Kidney glomerular epithelial cell (primary cell): ENCODE measurements around the gene ARHGEF7.

Source experiments
- DNase-seq: peaks from one replicate; lab custom pipeline; 2025; lab: John Stamatoyannopoulos, UW

ARHGEF7 gene

DNA sequence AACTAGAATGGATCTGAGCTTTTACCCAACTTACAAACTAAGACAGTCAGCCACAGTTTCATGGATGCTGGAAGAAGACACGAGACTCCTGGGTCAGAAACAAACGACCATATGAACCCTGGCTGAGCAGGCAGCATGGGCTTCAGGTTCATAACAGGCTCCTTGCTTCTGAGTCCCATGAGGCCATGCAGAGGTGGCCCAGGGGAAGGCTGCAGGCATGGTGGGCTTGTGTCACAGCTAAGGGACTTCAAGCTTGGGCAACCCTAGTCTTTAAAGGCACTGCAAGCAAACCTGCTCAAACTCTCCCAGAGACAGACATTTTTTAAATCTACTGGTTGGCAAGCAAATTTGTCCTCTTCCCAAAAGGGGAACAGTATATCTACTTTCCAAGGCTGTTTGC is 5.1 kb upstream of the ARHGEF7 start:
- no peak for DNase-seq

DNA sequence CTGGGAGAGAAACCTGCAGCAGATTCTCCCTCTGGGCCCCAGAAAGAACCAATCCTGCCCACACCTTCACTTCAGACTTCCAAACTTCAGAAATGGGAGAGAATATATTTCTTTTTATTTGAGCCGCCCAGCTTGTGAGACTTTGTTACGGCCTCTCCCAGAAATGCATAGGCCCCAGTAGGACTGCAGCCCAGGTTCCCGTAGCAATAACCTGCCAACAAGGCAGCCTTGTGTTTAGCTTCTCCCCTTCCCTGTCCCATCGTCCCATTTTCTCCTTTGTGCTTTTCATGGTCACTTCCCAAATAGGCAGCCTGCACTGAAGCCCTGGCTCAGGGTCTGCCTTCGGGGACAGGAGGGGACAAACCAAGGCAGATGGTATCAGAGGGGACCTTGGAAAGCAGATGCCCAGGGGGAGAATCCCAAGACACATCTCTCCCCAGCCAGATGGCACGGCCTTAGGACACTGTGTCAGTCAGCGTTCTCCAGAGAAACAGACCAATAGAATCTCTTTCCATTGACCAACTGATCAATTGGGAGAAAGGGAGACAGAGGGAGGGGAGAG is 3.7 kb upstream of the ARHGEF7 start:
- DNase-seq: no peak

DNA sequence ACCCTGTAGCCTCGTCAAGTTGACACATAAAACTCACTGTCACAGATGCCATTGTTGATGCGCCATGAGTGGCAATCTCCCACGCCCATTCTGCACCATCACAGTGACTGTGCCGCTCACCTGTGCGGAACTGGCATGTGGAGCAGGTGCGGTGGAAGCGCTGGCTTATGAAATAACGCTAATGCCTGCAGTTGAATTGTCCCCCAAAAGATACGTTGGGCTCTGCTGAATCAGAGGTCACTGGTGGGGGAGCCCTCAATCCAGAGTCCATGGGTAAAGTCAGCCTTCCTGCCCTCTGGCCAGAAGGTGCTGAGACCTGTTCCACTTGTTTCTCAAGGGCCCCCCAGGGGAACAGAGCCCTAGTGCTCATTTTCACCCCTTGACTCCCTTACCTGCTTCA is 2.9 kb upstream of the ARHGEF7 start:
- no peak for DNase-seq

DNA sequence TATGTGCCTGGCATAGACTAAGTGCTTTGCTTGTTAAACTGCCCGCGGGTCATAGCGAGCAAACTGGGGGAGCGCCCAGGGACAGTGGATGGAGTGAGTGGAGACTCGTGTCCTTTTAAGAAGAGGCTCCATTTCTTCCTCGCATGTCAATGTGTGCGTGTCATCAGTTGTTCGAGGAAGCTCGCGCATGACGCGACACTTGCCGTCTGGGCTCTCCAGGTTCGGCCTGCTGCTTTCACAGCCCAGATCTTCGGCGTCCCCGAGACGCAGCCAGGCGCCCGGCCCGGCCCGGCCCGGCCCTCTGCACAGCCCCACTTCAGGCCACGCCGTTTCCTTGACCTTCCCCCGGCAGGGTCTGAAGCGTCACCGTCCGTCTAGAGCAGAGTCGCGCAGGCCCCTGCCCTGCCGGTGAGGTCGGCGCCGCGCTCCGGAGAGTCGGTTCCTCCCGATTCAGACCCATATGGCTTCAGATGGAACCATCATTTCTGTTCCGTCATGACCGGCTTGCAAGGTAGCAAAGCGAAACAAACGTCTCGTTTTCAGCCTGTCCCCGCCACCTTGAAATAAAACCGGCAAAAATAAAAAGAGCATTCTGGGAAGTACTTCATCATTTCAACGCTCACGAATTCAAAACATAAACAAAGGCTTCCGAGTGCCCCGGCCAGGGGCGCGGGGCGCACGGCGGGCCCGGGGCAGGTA is 599 bp upstream of the ARHGEF7 start:
- DNase-seq: no peak

DNA sequence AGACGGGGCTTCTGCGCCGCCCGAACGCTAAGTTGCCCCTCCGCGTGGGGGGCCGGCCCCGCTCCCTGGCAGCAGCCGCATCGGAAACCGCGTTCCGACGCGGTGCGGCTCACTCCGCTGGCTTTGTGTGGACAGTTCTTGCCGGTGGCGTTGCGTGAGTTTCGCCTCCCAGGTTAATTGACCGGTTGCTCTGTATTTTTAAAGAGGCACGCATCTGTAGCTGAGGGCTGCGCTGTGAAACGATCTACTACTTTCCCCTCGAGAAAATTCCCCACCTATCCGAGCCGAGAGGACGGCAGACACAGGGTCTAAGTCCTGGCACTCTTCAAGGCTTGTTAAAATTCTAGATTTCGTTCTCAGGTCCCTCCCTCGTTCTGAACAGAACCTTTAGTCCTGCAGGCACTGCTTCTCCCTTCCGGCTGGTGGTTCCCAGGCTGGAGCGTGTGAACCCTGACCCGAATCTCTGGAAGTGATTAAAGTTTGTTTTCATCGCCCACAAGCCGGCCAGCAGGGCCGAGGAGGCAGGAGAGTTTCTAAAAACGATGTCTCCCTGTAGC is 933 bp downstream of the ARHGEF7 start:
- no peak for DNase-seq

DNA sequence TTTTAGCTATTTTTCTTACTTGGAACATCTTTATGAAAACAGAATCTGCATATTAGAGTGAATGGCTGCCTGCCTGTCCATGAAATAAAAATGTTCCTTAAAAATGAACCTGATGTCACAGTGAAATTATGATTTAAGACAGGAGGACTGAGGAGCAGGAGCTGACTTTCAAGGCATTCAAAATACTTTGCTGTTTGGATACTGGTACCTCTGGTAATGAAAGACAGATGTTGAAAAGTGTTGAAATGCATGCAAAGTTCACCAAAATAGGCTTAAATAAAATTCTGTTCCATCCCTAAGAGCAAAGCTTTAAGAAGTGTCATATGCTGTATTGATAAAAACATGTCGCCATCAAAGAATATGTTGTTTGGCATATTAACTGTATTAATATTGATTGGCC is 1.7 kb downstream of the ARHGEF7 start:
- DNase-seq: no peak

DNA sequence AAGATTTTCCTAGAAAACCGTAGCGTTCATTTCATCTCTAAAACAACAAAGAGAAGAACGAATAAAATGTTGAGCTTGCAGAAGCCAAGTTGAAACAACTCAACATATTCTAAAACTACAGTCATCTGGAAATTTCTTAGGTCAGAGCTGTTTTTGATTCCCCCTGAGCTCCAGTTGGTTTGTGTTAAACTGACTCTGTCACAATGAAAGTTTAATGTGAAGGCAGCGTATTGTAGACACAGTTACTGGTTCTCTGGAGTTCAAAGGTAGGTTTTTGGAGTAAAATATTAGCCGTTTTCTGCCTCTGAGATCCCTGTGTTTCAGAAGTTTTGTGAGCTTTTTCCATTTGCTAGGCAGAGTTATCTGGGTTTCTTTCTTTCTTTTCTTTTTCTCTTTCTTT is 2.2 kb downstream of the ARHGEF7 start:
- DNase-seq: no peak

DNA sequence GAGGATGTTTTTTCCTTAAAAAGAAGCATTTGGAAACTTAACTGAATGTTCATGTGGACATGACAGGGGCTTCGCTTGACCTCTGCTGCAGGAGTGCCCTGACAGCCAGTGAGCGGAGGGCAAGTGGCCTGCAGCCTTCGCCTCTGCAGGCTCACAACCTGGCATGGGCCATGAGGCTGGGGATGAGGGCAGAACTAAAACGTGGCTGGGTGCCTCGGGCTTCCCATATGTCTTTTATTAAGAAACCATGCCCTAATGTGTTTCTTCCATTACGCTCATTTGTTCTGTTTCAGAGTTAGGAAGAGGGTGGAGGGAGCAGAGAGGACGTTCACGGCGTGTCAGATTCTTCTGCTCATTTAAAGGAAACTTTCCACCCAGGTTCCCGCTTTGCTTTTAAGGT is 2.9 kb downstream of the ARHGEF7 start:
- no peak for DNase-seq

DNA sequence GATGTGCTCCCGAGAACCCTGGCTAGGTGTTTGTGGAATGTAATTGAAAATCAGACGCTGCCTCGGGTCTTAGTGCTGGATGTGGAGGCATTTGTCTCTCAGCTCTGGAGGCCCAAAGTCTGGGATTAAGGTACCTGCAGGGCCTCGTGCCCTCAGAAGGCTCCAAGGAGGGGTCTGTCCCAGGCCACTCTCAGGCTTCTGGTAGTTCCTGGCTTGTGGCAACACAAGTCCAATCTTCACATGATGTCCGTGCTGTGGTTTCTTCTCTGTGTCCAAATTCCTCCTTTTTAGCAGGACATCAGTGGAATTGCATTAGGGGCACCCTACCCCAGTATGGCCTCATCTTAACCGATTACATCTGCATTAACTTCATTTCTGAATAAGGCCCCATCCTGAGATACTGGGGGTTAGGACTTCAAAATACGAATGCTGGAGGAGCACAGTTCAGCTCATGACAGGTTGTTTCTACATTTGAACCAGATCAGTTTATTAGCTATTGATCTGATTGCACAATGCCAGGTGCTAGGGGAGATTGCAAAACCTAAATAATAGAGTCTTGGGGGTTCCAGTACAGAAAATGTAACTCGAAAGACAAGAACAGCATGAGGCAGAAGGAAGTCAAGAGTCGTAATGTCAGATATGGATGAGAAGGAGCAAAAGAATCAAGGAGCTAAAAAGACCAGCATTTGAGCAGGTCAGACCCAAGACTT is 3.9 kb downstream of the ARHGEF7 start:
- DNase-seq: no peak

DNA sequence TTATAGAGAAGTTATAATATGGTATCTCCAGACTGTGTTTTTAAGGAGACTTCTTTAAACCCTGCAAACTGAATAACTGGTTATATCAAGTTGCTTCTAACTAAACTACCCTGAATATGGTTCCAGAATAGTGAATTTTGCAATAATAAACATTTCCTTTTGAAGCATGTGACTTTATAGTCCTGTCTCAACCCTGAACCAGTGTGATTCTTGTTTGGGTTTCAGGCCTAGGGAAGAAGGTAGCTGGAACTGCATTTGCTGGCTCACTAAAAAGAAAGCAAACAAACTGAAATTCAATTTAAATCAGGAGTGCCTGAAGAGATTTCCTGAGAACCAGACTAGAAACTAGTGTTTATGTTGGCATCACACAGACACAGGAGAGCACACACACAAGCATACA is 4.9 kb downstream of the ARHGEF7 start:
- no peak for DNase-seq

DNA sequence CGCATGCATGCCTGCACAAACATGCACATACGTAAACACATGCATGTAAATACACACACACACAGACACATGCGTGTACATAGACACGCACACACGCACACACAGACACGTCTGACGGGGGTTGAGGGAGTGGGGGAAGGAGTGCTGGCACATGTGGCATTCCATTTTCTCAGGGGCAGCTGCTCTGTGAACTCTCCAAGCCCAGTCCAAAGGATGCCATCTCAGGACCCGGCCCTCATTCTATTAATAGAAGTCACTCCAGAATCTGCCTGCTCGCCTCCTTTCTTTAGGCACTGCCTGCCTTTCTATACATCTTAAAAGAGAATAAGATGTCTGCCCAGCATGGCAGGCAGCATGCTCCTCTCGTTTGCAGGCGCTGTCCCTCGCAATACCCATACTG is 5.3 kb downstream of the ARHGEF7 start:
- DNase-seq: no peak

DNA sequence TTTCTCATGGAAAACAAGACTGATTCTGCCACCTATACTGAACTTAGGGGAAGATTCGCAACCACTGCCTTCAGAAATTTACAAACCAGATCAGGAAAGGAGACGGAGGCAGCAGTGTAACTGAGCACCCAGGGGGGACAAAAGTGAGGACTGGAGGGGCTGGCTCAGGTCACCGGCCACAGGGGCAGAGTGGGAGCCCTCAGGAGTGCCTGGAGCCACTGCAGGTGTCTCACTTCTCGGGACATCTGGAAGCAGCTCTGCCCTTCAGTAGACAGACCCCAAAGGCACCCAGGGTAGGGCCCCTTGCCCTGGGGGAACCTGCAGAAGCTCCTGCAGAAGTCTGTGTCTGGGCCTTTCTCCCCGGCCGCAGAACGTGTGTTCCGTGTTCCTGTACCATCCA is 5.8 kb downstream of the ARHGEF7 start:
- no peak for DNase-seq

DNA sequence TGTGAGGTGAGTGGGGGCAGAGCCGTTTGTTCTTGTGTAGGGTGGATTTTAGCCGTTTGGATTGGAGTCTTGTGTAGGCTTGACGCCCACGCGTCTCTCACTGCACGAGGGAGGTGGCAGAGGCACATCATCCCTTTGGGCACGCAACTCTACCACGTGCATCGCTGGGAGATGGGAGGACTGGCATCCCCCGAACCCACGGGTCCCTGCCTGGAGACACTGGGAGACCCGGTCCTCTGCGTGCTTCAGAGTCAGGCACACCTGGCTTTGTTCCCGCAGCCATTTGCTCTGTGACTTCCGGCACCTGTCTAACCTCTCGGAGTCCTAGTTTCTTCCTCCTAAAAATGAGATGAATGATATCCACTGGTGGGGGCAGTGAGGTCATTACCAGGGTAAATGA is 6.4 kb downstream of the ARHGEF7 start:
- no peak for DNase-seq

DNA sequence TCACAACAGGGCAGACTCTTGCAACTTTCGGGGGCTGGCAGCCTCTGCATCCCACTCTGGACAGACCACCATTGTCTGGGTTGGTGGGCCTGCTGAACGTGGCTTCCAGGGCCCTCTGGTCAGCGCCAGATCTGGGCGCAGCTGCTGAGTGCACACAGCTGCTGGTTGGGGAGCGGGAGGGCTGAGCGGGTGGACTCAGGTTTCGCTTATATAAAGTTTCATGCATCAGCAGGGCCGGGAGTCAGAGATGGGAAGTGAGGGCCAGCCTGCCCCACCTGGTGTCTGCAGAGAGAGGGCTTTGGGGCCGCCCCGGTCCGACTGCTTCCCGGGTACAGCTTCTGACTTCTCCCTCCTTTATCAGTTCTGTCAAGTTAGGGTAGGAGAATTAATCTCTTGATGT is 6.9 kb downstream of the ARHGEF7 start:
- DNase-seq: no peak

DNA sequence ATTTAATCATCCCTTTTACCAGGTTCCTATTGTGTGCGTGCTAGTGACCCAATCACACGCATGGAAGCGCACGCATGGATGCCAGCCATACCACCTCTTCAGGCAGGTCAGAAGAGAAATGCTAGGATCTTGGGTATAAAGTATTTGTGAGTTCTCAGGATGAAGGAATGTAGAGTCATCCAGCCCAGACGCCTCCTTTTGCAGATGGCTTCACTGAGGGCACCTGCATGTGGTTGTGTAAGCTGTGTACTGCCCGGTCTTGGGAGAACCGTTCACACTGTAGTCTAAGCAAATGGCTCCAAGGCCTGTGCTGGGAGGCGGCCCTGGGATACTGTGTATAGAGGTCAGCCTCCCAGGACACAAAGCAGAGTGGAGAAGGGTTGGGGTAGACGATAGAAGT is 7.5 kb downstream of the ARHGEF7 start:
- DNase-seq: no peak

DNA sequence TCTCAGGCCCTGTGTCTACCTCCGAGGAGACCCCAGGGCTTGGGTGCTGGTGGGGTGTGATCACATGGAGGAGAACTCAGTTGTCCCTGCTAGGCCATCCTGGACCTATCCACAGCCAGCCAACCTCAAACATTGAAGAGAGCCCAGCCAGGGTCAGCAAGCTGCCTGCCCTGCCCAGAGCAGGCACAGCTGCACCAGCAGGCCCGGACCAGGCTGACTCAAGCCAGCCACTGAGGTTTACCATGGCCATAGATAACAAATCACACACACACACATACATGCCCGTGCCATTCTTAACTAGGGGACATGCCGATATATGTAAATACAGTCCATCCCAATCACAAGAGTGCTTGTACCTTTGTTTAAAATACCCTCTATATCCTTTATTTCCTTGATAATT is 8.1 kb downstream of the ARHGEF7 start:
- DNase-seq: no peak

DNA sequence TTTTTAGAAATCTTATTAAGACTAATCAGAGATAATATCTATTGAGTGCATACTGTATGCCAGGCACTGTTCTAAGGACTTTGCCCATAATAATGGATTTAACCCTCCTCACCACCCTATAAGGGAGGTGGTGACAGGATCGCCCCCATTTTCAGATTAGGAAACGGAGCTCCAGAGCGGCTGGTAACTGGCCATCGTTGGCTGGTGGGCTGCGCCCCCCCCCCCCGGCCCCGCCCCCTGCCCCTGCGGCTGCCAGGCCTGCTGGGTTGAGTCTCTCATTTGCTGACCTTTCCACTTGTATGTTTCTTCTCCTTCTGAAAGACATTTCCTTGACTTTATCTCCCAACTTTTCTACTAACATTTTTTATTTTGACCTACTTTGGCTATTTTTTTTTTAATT is 8.5 kb downstream of the ARHGEF7 start:
- DNase-seq: no peak

DNA sequence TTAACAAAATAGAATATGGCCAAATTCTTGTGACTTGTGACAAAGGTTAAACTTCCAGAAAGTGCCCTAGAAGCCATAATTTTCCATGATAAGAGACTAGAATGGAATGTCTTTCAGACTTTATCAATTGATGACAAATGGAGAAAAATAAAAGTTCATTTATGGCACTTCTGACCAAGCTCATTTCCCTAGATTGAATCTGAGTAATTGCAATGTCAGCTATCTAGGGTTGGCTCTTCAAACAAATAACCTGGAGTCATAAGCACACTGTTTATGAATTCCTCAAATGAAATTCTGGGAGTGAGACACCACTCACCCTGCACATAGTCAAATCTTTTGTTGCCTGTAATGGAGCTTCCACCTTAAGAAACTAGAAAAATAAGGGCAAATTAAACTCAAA is 11.4 kb downstream of the ARHGEF7 start:
- no peak for DNase-seq

DNA sequence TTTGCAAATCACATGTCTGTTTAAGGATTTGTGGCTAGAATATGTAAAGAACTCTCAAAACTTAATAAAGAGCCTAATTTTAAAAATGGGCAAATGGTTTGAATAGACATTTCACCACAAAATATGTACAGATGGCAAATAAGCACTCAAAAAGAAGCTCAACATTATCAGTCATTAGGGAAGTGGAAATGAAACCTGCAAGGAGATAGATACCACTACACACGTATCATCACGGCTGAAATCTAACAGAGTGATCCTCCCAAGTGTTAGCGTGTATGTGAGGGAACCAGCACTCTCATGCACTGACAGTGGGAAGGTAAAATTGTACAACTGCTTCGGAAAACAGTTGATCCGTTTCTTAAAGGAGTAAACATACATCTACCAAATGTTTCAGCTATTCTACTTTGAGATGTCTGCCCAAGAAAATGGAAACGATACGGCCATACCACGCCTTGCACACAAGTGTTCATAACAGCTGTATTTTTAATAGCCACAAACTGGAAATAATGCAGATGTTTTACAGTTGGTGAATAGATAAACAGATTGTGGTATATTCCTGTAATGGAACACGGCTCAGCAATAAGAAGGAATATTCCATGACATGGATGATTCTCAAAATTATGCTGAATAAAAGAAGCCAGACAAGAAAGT is 14.5 kb downstream of the ARHGEF7 start:
- DNase-seq: no peak

DNA sequence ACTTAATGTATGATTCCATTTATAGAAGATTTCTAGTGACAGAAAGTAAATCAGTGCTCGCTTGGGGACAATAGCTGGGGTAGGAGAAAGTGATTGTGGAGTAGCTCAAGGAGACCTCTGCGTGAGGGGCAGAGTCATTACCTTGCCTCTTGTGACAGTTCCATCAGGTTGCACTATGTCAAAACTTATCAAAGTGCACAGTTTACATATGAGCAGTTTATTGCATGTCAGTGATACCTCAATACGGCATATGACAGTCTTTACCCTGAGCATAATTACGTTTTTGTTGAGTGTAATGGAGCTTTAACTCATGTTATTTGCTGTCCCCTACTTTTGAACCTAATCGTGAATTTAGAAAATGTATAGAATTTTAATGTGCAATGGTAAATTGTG is 15.0 kb downstream of the ARHGEF7 start:
- DNase-seq: no peak

DNA sequence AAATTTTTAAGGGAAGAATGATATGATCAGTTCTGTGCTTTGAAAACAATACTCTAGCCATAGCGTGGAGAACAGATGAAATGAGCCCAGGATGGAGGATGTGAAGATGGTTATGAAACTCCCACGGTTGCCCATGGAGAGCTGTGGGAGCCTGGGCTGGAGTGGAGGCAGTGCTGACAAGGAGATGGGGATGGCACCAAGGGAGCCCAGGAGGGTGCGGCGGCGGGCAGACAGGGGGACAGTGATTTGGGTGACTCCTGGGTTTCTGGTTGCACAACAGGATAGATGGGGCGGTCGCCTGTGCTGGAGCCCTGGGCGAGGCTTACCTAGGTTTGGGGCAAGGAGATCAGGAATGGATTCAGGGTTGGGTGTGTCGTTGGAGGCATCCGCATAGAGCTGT is 15.9 kb downstream of the ARHGEF7 start:
- DNase-seq: no peak

DNA sequence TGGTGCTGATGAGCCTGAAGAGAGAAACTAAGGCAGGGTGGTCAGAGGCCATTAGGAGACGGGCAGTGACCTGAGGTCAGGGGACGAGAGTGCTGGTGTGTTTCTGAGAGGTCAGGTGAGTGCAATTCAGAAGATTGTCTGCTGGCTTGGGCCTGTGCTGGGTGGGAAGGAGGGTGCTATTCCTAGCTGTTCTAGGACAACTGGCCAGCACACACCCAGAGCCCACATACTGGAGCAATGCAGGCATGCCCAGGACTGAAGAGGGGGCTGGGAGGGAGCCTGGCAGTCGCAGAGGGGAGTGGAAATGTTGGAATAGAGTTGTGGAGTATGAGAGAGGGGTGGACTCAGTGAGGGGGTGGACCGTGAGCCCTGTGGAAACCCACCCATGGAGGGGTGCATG is 16.5 kb downstream of the ARHGEF7 start:
- no peak for DNase-seq

DNA sequence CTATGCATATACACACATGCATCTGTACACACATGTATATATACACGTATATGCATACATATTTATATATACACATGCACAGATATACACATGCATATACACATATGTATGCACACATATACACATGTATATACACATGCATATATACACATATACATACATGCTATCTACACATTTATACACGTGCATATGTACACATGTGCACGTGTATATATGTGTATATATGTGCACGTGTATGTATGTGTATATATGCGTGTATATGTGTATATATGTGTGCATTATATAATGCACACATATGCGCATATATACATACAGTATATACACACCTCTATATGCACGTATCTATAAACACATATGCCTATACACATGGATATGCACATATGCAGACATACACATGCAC is 17.8 kb downstream of the ARHGEF7 start:
- no peak for DNase-seq
